Measurements from ENCODE around the gene CNPY1.
A peak's percentile ranks its signal among the peaks of the same experiment; 100 is the strongest.

CNPY1 gene

DNA sequence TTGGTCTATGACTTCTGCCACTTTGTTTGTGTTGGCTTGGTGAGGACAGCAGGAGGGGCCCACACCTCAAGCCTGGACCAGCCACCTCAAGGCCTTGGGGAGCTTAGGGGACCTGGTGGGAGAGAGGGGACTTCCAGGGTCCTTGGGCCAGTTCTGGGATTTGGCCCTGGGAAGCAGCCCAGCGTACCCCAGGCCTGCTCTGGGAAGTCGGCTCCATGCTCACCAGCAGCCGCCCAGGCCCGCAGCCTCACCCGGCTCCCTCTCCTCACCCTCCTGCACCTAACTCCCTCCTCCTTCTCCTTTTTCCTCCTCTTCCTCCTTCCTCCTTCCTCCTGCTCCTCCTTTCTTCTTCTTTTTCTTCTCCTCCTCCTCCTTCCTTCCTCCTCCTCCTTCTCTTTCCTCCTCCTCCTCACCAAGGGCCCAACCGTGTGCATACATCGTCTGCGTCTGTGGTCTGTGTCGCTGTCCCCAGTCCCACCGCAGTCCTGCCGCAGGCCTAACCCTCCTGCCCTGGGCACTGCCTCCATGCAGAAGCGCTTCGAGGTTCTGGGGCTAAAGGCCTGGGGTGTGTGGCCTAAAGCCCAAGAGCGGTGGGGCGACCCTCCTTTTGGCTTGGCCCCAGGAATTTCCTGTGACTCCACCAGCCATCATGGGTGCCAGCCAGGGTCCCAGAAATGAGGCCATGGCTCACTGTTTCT lies 83.1 kb downstream of the CNPY1 start:
- DNase-seq, result no peak

DNA sequence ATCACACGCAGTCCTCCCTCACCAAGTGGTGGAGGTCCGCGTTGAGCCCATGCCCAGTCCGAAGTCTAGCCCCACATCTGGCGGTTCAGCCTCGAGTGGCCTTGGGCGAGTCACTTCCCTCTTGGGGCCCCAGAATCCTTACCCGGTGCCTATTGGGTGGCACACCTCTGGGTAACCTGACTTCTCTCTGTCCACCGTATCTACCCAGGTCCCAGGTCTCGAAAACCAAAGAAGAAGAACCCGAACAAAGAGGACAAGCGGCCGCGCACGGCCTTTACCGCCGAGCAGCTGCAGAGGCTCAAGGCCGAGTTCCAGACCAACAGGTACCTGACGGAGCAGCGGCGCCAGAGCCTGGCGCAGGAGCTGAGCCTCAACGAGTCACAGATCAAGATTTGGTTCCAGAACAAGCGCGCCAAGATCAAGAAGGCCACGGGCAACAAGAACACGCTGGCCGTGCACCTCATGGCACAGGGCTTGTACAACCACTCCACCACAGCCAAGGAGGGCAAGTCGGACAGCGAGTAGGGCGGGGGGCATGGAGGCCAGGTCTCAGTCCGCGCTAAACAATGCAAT lies 84.1 kb downstream of the CNPY1 start:
- DNase-seq, result no peak

DNA sequence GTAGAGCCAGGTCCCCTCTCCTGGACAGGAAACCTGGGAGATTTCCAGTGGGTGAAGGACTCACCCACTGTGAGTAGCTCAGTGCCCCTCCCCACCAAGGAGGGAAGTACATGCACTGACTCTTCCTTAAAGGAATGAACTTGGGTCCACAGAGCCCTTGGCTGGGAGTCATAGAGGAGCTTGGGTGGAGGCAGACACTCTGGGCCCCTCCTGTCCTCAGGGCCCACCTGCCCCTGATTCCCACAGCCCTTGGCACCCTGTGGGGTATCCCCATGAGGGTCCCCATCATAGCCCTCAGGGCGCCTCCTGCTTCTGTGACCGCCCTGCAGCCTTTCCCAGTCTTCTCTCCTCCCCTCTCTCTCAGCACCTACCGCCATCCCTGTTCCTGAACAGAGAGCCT lies 84.7 kb downstream of the CNPY1 start:
- DNase-seq, result no peak

DNA sequence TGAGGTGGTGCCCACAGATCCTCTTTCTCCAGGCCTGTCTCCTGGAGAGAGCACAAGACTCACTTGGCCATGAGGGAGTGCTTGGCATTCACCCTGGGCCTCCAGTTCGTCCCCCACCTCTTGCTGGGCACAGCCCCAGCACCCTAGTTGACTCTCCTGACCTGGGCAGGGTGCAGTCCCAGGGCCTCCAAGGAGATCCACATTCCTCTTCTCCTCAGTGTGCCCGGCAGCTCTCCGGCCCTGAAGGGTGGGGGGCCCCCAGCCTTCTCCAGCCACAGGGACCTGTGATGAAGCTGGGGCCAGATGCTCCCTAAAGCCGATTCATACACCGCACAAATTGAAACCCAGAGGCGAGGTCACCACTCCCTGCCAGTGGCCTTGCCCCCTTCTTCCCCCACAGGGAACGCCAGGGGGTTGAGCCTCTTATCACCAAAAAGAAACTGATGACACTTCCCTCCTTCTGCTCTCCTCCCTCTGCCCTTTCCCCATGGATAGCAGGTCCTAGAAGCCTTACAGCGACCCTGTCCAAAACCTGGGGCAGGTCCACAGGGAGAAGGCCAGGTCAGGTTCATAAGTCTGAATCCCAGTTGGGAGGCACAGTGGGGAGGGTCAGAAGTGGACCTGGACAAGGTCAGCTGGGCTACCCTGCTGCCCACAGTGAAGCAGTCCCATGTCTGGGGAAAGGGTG lies 85.3 kb downstream of the CNPY1 start:
- no peak for DNase-seq

DNA sequence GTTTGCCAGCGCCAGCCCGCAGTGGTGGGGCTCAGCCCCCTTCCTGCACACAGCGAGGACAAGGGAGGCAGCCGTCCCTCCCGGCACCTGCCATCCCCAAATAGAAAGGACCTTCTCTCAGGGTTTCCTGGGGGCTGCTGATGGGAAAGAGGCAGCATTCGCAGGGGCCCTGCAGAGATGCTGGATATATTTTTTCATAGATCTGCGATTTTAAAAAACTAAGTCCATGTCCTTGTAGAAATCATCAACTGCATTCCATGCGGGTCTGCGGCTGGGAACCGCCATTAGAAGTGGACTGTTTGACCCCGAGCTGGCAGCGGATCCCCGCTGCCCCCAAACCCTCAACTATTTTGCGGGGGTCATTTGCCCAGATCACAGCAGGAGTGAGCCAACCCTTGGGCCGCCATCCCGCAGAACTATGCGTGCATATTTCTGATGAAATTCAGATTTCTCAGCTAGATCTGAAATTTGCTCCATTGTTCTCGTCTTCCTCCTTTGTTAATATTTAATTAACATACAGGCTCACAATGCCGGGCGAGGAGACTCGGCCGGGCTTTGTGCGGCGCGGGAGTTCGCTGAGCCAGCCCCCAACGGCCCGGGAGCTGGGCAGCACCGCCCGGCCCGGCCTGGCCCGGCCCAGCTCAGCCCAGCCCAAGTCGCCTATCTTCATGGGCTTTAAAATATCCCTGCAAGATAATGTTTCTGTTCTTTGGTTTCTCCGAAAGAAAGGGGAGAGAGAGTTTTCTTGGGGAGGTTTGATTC lies 86.5 kb downstream of the CNPY1 start:
- DNase-seq, result no peak

DNA sequence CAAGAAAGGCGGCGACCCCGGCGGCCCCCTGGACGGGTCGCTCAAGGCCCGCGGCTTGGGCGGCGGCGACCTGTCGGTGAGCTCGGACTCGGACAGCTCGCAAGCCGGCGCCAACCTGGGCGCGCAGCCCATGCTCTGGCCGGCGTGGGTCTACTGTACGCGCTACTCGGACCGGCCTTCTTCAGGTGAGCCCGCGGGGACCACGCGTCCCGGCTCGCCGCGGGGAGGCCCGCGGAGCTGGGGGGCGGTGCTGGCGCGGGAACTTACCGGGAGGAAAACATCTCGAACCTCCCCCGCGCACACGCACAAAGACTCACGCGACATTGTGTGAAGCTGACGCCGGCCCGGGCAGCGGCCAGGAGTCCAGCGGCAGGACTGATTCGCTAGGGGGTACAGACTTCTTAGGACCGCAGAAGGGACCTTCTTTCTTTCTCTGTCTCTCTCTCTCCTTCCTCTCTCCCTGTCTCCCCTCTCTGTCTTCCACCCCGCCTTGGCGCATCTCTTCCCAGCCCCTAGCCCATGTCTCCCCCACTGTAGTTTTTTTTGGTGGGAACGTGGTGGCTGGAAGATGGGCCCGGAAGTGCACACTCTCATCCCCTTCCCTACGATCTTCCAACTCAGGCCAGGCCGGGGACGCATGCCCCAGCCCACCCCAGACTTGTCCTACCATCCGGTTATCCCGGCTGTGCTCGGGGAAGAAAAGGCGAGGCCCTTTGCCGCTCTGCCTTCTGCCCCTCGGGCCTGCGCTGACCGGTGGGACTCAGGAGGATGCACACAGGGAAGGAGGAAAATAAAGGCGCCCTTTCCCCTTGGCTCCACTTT lies 87.3 kb downstream of the CNPY1 start:
- DNase-seq, result no peak

DNA sequence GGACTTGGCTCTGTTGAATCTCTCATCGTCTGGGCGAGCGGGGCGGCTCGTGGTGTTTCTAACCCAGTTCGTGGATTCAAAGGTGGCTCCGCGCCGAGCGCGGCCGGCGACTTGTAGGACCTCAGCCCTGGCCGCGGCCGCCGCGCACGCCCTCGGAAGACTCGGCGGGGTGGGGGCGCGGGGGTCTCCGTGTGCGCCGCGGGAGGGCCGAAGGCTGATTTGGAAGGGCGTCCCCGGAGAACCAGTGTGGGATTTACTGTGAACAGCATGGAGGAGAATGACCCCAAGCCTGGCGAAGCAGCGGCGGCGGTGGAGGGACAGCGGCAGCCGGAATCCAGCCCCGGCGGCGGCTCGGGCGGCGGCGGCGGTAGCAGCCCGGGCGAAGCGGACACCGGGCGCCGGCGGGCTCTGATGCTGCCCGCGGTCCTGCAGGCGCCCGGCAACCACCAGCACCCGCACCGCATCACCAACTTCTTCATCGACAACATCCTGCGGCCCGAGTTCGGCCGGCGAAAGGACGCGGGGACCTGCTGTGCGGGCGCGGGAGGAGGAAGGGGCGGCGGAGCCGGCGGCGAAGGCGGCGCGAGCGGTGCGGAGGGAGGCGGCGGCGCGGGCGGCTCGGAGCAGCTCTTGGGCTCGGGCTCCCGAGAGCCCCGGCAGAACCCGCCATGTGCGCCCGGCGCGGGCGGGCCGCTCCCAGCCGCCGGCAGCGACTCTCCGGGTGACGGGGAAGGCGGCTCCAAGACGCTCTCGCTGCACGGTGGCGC lies 88.1 kb downstream of the CNPY1 start, which contains the start of gene EN2:
Gene EN2, plus strand, starts transcription at position 19 of the 767 bp plus-strand sequence. Its CDS starts 249 bp downstream, at position 268.
- DNase-seq, result peak; percentile 48

DNA sequence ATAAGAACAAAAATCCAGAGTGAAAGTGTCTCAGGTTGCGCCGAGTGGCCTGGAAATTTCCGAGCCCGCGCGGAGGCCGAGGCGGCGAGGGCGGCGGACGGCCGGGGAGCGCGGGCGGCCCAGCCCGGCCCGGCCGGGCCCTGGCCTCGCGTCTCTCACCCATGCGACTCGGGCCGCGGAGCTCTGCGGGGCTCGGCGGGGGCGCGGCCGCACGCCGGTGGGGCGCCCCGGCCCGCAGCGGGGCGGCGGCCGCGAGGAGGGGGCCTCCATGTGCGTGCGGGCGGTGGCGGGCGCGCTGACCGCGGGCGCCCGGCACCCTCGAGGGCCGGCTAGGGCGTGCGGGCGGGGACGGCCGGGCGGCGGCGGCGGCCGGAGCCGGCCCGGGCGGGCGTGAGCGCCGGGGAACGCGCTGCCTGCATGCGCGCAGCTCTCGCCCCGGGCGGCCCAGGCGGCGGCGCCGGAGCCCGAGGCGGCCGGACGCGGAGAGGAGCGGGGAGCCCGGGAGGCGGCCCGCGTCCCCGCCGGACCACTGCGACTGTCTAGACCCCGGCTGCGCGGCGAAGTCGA lies 88.7 kb downstream of the CNPY1 start:
- peak; percentile 46 for DNase-seq

DNA sequence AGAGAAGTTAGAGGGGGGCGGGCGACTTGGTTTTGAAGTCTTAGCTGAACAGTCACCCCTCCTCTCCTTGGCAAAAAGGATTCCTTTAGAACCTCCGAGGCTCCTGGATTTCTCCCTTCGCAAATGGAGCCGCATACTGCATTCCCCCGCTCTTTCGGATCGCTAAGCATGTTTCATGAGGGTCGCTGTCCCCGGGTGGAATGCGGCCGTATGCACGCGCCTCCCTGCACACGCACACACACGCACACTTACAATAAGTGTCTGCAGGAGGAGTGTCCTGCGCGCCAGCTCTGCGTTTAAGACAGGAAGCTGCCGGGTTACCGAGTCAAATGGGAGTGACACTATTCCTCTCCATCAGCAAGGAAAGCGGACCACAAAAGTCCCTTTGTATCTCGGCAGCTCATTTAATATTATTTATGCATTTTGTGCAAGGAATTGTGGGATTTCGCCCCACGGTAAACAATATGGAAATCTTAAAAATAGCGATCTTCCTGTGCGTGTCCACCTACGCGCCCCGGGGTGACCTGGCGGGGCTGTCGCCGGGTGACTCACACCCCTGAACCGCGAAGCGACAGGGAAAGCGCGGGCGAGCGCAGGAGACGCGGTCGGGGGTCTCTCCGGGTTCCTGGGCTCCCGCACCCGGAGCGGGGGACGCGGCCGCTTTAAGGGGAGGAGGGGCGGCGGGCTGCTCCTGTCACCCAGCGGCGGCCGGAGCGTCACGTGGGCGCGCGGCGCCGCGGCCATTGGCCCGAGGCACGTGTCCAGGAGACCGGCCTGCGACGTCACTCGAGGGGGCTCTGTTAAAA lies 89.4 kb downstream of the CNPY1 start:
- DNase-seq, result peak; percentile 85

DNA sequence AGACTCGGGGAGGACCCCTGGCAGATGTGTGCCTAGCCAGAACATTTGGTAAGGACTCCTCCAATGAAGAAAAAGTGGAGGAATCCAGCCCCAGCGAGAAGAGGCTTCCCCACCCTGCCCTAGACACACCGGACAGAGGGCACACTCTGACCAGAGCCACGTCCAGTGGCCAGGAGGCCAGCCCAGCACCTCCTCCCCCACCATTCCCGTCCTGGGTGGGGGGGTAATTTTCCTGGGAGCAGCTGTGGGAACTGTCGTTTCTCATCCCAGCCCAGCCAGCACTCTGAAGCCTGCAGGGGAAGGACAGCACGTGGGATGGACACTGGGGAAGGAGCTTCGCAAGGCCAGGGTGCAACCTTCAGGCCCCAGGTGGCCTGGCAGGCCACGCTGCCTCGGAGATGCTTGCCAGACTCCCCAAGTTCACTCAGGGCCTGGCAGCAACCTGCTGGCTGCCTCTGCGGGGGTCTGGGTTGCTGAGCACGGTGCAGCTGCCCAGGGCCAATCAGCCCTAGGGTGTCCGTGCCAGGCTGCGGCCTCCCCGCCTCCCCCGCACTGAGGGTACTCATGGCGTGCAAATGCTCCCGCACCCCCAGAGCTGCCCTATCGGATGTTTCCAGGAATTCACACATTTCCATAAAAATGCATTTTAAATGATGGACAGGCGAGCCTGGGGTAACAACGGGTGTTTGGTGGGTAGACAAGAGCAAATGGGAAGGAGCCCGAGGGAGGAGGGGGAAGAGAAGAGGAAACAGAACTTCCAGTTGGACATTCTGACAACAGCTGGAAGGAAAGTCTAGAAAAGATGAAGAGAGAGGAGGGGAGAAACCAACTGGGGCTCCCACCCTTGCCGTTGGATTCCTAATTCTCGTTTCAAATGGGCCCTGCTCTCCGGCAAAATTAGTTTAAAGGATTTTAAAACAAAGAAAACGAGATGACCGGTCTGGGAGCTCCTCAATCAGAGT lies 90.3 kb downstream of the CNPY1 start:
- DNase-seq, result peak; percentile 40

DNA sequence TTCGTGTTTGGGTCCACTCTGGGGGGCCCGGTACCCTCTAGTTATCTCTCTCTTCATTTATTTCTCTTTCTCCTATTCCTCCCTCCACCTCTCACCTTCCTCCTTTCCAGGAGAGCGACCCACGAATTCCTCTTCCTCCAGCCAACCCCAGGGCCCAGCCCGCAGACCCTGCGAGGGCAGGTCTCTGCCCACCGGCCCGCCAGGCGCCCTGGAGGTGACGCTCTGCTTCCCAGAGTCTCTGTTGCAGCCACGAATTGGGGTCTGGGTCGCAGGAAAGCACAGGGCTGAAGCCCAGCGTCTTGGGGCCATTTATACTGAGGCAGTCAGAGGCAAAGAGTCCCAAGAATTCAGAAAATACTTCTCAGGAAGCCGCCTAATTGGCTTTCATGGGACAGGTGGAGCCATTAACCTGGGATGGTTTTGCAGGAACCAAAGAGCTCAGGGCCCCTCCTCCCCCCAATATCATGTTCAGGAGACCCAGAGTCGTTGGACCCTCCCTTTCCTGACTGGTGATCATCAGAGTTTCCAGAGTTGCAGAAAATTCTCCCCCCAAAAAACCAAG lies 91.1 kb downstream of the CNPY1 start:
- no peak for DNase-seq

DNA sequence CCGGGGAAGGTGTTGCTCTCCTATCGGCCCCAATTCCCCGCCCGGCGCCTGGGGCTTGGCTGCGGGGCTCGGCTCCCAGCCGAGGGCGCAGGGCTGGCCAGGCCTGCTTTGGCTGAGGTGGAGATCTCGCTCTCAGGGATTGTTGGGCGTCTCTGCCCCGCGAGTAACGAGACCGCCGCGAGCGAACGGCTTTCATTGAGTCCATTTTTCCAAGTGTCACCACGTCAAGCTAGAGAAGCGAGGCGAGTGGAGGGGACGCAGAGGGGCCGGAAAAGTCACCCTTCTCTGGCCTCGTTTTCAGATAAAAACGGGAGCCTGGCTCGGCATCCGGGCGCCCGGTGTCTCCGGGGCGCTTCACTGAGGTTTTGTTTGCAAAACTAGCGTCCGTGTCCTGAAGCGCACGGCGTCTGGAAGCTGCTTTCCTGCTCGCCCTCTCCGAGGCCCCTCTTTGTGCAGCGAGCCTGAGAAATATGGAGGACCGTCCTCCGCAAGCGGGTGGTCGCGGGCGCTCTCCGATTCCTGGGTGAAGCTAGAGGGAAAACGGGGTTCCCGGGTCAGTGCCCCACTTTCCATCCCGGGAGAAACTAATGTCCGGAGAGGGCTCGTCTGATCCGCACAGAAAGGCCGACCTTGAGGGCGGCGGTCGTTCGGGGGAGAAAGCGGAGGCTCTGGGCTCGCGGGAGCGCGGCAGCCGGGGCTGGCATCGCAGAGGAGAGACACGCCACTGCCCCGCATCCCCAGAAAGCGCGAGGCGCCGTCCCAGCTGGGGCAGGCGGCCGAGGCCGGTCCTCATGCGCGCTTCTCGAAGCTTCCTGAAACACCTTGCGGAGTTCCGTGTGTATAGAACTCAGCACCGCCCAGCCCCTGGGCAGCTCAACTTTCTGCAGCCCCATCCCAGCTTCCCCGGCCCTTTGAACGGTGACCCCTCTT lies 91.9 kb downstream of the CNPY1 start:
- DNase-seq, result peak; percentile 52

DNA sequence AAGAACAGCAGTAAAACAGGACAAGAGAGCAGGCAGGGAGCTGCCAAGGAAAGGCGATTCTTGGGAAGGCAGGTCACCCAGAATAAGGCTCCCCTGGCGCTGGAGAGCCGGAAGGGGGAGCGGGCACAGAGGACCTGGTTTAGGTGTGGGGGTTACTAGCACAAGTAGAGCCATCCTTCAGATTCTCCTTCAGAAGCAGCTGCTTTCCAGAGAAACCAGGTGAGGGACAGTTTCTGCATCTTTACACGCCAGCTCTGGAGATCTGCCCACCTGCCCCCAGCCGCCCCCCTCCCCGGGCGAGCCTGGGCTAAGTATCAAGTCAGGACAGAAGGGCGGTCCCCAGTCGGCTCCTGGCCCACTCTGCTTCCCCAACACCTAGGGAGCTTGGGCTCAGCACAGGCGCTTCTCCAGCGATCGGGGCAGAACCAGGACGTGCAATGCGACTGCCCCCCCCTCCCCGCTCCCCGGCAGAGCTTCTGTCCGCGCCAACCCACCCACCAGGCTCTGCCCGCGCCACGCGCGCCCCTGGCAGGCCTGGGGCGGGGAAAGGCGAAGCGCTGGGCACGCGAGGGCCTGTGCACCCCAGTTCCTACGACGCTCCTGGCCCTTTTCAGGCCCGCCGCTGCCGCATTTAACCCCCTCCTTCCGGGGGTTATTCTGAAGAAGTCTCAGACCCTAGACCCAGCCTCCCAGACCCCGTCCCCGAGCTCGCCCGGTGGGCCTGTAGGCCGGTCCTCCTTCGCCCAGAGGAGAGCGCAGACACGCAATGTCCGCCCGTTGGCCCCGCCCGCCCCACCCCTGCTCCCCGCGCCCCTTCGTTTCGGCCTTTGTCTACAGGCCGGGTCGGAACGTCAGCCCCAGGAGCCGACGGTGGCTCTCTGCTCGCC lies 92.8 kb downstream of the CNPY1 start:
- no peak for DNase-seq

DNA sequence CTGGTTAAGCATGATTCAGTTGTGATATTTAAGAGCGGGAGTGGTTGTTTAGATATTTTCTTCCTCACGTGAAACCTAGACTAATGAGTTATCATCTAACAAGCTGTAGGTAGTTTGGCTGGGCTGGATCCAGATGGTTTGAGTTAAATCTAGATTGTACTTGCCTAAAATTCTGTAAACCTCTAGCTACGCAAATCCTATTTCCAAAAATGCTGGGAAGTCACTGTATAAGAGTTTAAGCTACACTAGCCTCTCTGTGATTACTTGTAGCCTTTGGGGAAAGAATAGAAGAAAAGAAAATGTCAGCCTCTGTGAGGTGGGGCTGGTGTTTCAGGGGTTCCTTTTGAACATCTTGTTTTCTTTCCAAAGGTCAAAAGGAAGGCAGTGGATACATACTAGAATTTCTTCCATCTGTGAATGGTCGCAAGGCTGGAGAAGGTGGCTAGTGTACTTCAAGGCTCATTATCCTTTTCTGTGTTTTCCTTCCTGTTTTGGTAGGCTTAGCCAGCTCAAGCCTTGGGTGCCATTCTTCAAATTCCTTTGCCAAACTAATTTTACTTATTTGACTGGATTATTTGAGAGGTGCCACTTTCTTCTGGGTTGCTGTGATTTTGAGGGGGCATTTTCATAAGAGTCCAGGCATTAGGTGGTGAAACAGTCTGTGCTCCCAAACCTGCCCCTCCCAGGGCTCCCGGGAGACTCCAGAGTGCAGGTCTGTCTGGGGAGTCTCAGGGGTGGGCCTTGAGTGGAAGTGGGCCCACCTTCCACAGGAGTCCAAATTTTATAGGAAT lies 93.7 kb downstream of the CNPY1 start:
- DNase-seq, result no peak

DNA sequence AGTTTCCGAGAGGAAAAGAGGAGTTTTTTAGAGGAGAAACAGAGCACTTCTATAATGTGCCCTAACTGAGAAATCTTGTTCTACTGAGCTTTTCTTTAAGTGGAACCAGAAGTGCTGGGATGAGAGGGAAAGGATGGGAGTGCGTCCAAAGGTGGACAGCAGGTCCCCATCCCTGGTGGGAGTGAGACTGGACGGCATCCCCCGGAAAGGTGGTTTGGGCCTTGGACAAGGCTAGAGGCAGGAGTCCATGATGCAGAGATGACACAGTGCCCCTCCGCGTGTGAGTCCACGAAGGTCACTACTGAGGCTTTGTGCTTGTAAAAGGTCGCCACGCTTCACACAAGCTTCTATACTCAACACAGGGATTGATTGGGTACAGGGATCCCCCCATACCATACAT lies 94.5 kb downstream of the CNPY1 start:
- DNase-seq, result no peak
